GM19035 (cell line): ENCODE data around the gene LRRC37A.
A peak's percentile ranks its signal among the peaks of the same experiment; 100 is the strongest.
"Not testable (repeated sequence)": the region's sequence is repeated elsewhere in the genome, so short reads cannot be mapped to it uniquely, and the experiment has no call there.

ENCODE experiments used
- ATAC-seq: cut with Tn5 transposase; IDR thresholded peaks from one replicate; pipeline ENCODE4 v1.9.1; 2021; ENCODE audit not compliant: unreplicated experiment

The LRRC37A gene

GRCh38 chr17:46286764-46287221 is 8.1 kb upstream of the LRRC37A start:
- ATAC-seq = not testable (repeated sequence)

- ATAC-seq = not testable (repeated sequence)
These were observed 7.3 kb upstream of the LRRC37A start for GRCh38 chr17:46287587-46287986.

- ATAC-seq = peak; percentile 85
These were observed 3.9 kb upstream of the LRRC37A start for GRCh38 chr17:46290906-46291546.

- ATAC-seq = not testable (repeated sequence)
These were observed 3.3 kb upstream of the LRRC37A start for GRCh38 chr17:46291618-46292017.

GRCh38 chr17:46341220-46341619 is 46.3 kb downstream of the LRRC37A start:
- ATAC-seq = not testable (repeated sequence)

- ATAC-seq = not testable (repeated sequence)
These were observed 47.2 kb downstream of the LRRC37A start for GRCh38 chr17:46342131-46342530.

GRCh38 chr17:46348345-46348744 is 53.4 kb downstream of the LRRC37A start:
- peak; percentile 45 for ATAC-seq

- ATAC-seq = not testable (repeated sequence)
These were observed 54.1 kb downstream of the LRRC37A start for GRCh38 chr17:46349060-46349459.

- ATAC-seq = not testable (repeated sequence)
These were observed 58.9 kb downstream of the LRRC37A start for GRCh38 chr17:46353856-46354255.

GRCh38 chr17:46361145-46361735 is 66.3 kb downstream of the LRRC37A start:
- ATAC-seq = peak; percentile 47

- peak; percentile 89 for ATAC-seq
These were observed 66.8 kb downstream of the LRRC37A start, which contains the start of gene ARL17B for GRCh38 chr17:46361755-46362154. ARL17B (minus strand) TSS chr17:46361766; CDS start chr17:46358397, 3,369 bp downstream.

GRCh38 chr17:46367520-46367919 is 72.6 kb downstream of the LRRC37A start:
- not testable (repeated sequence) for ATAC-seq

GRCh38 chr17:46372236-46373229 is 77.6 kb downstream of the LRRC37A start:
- ATAC-seq = peak; percentile 77

GRCh38 chr17:46373418-46373817 is 78.5 kb downstream of the LRRC37A start:
- ATAC-seq = peak; percentile 42

GRCh38 chr17:46383118-46383517 is 88.2 kb downstream of the LRRC37A start:
- not testable (repeated sequence) for ATAC-seq

- not testable (repeated sequence) for ATAC-seq
These were observed 90.6 kb downstream of the LRRC37A start for GRCh38 chr17:46385491-46385890.
